HG02870 (cell line): ENCODE measurements around the gene GMDS.

ENCODE experiments used
- ATAC-seq: cut with Tn5 transposase; IDR thresholded peaks from one replicate; pipeline ENCODE4 v1.9.1; 2021; ENCODE audit warnings: mild to moderate bottlenecking, moderate library complexity; ENCODE audit not compliant: unreplicated experiment

GMDS gene

GRCh38 chr6:2209226-2209809 is 36.1 kb downstream of the GMDS start:
- no peak for ATAC-seq

- ATAC-seq, result no peak
Measured at GRCh38 chr6:2208468-2208867, 36.9 kb downstream of the GMDS start.

- ATAC-seq, result no peak
Measured at GRCh38 chr6:2205396-2205795, 40.0 kb downstream of the GMDS start.

- ATAC-seq, result no peak
Measured at GRCh38 chr6:2204272-2204671, 41.1 kb downstream of the GMDS start.

GRCh38 chr6:2203264-2203663 is 42.1 kb downstream of the GMDS start:
- no peak for ATAC-seq

- no peak for ATAC-seq
Measured at GRCh38 chr6:2197984-2198383, 47.4 kb downstream of the GMDS start.

- no peak for ATAC-seq
Measured at GRCh38 chr6:2197177-2197671, 48.2 kb downstream of the GMDS start.

GRCh38 chr6:2196079-2196679 is 49.2 kb downstream of the GMDS start:
- peak; percentile 44 for ATAC-seq

DNA sequence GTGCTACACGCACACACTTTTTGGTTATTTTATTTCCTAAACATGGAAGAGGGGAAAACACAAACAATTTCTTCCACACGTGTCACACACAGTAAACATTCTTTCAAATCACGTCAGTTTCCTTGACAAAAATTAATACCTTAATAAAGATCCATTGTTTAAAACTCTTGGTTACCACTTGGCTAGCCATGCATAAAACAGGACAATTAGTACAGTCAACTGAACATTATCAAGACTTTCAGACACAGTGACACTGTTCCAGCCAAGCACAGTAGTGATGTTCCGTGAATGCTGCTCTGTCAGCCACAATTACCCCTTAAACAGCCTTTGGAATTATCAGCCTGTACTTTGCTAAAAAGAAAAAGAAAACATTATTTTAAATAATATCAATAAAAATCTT is 50.8 kb downstream of the GMDS start:
- no peak for ATAC-seq

GRCh38 chr6:2193931-2194330 is 51.5 kb downstream of the GMDS start:
- no peak for ATAC-seq

GRCh38 chr6:2192976-2193375 is 52.4 kb downstream of the GMDS start:
- no peak for ATAC-seq

DNA sequence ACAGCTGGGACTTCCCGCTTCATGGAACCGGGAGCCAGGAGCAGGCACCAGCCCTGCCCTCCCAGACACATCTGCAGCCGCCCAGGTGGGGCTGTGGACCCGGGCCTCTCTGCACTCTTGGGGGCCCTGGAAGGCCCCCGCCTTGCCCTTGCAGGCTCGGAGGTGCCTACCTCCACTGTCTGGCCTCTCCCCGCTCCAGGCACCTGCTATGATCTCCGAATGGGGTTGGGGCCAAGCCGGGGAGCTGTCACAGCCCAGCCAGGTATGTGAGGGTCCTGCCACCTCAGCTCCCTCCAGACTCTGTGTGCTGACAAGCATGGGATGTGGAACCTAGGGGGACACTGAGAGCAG is 54.0 kb downstream of the GMDS start:
- ATAC-seq, result no peak

DNA sequence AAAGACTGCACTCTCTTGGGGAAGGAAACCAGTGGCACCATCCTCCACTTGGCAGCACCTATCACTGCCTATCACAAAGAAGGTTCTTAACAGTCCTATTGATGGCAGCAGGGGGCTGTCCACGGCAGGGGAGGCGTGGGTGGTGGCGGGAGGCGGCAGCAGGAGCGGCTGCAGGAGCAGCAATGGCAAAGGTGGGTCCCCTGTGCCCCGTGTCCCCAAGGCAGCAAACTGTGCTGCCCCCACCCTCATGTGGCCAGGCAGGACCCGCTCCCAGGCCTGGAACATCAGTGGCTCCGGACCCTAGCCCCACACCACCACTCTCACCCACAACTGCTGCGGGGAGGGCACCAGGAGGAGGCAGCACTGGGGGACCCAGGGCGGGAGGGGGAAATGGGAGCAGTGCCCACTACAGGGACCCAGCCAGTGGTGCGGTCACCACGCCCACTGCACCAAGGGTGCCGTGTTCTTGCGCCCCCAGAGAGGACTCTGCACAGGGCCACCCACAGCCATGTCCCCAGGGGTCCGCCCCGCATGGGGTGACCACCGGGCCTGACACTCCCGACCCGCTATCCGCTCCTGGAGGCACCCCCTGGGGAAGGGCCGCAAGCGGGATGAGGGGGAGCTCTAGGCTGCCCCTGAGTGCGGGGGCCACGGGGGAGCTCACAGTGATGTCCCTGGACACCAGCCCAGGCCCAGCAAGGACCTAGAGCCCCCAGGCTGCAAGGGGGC is 54.6 kb downstream of the GMDS start:
- no peak for ATAC-seq

DNA sequence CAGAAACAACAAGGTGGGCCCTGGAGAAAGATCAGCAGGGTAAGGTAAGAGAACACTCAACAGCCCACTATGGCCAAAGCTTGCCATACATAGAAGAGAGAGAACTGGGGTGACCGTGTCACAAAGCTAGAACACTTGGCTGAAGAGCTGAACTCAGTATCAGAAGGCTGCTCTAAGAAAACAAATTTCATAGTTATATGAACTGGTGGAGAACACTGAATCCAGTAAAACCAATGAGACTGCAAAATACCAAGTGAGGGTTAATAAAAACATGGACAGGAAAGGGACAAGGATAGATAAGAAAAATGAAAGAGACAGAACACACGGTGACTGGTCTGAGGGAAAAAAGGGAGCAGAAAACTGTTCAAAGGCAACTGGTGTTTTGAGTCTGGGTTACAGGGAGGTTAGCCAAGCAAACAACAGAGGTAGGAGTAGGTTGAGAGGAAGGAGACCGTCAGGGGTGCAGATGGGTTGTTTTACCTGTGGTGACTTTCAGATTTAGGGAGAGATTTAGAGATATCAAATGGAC is 56.5 kb downstream of the GMDS start:
- no peak for ATAC-seq

- no peak for ATAC-seq
Measured at GRCh38 chr6:2188397-2188796, 57.0 kb downstream of the GMDS start.

DNA sequence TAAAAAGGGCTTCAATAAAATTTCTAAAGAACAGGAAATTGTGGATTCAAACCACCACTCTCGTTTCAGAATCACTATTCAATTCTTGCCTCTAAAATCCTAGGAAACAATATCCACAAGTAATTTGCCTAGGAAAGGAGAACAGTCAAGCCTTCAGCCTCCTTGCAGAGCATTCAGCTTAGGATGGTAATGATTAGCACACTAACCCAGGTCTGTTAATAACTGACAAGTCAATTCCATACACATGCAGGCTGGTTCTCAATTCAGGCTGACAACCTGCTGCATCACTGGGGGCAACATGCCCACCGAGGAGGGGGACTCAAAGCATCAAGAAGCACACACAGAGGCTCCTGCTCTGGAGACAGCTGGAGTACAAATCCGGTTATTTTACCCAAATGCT is 57.6 kb downstream of the GMDS start:
- no peak for ATAC-seq

DNA sequence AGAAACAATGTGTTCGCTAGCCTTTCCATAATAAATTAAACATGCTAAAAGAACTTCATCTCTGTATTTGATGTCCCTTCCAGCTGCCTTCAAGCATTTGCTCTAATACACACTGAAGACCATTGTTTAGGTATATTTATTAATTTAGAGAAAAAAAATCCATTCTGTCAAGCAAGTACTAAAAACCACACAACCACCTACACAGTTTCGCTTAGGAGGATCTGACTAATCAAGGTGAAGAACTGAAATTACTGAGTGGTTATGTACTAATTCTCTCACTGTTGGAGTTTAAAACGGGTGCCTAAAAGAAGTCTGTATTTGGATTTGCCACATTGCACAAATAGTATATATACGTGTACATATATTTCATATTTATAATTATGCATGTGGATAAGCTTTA is 58.9 kb downstream of the GMDS start:
- ATAC-seq, result peak; percentile 80

- no peak for ATAC-seq
Measured at GRCh38 chr6:2185466-2185865, 59.9 kb downstream of the GMDS start.

- no peak for ATAC-seq
Measured at GRCh38 chr6:2184700-2185455, 60.5 kb downstream of the GMDS start.

DNA sequence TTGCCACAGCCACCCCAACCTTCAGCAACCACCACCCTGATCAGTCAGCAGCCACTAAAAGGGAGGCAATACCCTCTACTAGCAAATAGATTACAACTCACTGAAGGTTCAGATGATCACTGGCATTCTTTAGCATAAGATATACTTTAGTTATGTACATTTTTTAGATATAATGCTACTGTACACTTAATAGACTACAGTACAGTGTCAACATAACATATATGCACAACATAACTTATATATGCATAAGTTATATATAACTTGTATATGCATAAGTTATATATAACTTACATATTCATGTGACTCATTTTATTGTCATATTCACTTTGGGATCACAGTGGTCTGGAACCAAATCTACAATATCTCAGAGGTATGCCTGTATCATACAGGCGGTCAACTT is 61.7 kb downstream of the GMDS start:
- ATAC-seq, result no peak

DNA sequence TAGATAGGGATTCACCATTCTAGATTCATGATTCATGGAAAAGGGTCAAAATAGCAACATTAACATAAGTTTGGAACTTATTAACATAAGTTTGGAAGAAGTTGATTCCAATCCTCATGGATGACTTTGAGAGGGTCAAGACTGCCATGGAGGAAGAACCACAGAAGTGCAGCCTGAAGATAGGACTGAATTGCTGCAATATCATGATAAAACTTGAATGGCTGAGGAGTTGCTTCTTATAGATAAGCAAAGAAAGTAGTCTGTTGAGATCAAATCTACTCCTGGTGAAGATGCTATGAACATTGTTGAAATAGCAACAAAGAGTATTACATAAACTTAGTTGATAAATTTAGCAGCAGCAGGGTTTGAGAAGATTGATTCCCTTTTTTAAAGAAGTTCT is 62.2 kb downstream of the GMDS start:
- ATAC-seq, result no peak
